Measurements from ENCODE around the gene WDR11.

GRCh38 chr10:120827251-120827875, 23.8 kb upstream of the WDR11 start:
- TF ChIP-seq CTCF (IDR thresholded peaks at IDR 0.05 in 2 of 3, conservative IDR thresholded peaks at IDR 0.05 in 1 of 3; ENCODE audit: insufficient read depth in 2 of 3, low read depth in 1 of 3, low read length in 3 of 3) (no peak), ZFX (CRISPR knock-in tag; IDR thresholded peaks at IDR 0.05) (no peak), ARID4B (CRISPR knock-in tag; IDR thresholded peaks at IDR 0.05) (no peak), ETS2 (tag; IDR thresholded peaks at IDR 0.05; ENCODE audit: borderline replicate concordance, poor library complexity, severe bottlenecking) (no peak), HNRNPK (IDR thresholded peaks at IDR 0.05; ENCODE audit: low read depth, low read length, poor library complexity, severe bottlenecking) (no peak), NR3C1 (CRISPR knock-in tag; IDR thresholded peaks at IDR 0.05) (no peak), TBP (optimal IDR thresholded peaks at IDR 0.05; ENCODE audit: low read depth, low read length) (no peak), SRF (CRISPR knock-in tag; IDR thresholded peaks at IDR 0.05) (no peak)

Data from K562 (cell line).